NCI-H128 (cell line): ENCODE results near the gene OR6J1.
"Not testable (repeated sequence)": the region's sequence is repeated elsewhere in the genome, so short reads cannot be mapped to it uniquely, and the experiment has no call there.

Source experiments
- DNase-seq: peaks from one replicate; lab custom pipeline; 2025; ENCODE audit not compliant: unreplicated experiment; lab: John Stamatoyannopoulos, UW

The OR6J1 gene

DNA sequence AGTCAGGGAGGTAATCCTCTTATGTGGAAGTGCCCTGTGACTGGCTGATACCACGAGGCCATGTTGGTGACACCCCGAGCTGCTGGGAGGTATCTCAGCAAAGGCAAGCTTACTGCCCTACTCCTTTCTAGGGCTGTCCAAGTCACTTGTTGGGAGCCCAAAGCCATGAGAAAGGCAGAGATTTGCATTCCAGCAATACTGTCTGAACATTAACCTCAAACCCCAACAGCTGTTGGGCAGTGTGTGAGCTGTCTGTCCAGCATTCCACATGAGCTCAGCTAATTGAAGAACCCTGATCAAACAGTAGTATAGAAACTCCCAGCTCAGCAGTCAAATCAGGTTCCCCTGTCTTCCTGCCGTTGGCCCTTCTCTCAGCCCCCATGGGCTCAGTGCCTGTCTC is 36.9 kb downstream of the OR6J1 start:
- DNase-seq: no peak

DNA sequence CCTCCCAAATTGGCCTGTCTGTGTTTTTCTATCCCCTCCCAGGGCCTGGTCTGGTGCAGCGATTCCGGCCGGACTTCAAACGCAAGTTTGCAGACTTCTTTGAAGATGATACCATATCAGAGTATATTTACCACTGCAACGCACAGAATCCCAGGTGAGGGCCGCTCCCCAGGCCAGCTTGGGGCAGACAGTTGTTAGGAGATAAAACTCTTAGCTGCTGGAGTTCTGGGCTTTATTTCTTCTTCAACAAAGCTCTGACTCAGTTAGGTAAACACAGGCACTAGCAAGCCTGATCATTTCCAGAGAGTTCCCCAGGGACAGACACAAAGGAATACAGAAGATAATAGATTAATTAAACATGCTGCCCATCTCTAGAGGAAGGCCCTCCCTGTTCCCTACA is 37.8 kb downstream of the OR6J1 start:
- DNase-seq: no peak

DNA sequence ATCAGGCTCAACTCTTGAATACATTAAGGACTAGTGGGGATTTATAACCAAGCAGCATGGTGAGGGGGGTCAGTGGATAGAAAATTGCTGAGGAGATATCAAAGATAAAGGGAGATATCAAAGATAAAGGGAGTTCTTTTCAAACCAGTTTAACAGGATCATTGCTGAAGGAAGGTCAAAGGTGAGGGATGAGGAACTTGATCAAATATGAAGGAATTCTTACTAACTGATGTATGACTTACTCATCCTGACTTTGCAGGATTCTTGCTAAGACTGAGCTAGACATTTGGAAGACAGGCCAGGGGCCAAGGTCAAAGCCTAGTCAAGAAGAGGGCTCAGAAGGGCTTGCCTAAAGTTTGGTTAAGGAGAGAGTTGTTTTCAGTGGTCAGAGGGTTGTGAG is 41.3 kb downstream of the OR6J1 start:
- no peak for DNase-seq

DNA sequence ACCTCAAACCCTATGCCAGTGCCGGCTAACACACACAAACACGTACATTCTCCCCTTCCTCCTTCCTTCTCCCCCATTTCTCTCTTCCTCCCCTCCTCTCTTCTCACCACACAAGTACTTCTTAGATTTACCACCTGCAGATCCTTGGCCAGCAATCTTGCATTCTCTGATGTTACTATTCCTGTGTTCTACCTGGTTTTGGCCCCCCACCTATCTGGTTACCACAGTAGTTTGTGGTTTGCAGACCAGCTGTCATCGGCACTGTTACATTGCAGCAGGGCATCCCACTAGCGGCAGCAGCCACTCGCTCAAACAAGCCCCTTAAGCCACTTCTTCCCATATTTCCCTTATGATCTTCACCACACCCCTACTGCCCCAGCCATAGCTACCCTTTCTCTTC is 42.2 kb downstream of the OR6J1 start:
- no peak for DNase-seq

DNA sequence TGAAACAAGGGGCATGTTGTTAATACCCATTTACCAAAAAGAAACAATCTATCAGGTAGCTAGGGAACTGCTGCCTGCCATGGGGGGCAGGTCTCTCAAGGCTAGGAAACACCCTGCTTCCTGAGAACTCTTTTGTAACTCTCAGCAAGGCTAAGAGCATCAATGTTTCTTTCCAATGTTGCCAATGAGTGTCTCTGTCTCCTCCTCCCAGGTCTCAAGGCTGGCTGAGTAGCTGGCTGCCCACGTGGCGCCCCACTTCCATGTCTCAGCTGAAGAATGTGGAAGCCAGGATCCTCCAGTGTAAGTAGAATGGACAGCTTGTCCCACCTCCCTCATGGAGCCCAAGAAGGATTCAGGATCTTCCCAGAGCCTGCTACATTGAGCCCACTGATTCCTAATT is 42.7 kb downstream of the OR6J1 start:
- DNase-seq: no peak

DNA sequence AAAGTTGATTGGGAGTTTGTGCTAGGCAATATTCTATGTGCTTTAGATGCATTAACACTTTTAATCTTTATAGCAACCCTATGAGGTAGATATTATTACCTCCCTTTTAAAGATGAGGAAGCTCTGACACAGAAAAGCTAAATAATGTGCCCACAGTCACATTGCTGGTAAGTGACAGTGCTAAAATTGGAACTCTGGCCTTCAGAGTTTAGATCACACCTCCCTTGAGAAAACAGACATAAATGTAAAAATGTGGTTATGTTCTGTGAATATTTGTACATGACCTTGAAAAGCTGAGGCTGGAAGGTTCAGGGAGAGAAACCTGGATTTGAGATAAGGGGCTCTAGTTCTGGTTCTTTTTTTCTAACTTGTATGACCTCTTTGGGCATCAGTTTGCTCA is 44.1 kb downstream of the OR6J1 start:
- DNase-seq: no peak

DNA sequence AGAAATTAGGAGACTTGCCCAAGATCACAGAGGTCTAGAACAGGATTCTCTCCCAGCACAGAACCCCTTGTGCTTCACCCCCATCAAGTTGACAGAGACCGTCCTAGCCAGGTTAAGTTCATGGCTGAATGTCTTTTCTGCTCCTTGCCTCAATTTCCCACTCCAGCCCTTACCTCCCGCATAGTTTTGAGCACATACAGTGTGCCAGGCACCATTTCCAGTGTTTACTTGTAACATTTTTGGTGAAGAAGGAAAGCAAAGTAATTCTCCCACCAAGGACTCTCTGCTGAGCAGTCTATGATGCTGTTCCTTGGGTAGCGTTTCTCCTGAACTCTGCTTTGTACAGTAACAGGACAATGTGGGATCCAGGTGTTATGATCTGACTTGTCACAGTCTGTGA is 44.8 kb downstream of the OR6J1 start:
- no peak for DNase-seq

DNA sequence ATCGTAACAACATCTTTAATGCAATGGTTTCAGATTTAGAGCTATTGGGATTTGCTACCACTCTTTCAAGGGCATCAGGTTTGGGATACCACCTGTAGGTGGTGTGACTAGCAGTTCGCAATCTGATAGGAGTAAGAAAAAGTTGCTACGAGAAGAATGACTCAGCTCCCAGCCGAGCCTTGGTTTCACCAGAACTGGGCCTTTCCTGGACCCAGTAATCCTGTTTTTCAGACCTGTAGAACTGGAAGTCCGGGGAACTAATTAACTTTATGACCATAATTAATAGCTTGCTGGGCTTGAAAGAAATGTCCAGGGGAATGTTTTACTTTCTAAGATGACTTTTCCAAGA is 45.3 kb downstream of the OR6J1 start:
- no peak for DNase-seq

DNA sequence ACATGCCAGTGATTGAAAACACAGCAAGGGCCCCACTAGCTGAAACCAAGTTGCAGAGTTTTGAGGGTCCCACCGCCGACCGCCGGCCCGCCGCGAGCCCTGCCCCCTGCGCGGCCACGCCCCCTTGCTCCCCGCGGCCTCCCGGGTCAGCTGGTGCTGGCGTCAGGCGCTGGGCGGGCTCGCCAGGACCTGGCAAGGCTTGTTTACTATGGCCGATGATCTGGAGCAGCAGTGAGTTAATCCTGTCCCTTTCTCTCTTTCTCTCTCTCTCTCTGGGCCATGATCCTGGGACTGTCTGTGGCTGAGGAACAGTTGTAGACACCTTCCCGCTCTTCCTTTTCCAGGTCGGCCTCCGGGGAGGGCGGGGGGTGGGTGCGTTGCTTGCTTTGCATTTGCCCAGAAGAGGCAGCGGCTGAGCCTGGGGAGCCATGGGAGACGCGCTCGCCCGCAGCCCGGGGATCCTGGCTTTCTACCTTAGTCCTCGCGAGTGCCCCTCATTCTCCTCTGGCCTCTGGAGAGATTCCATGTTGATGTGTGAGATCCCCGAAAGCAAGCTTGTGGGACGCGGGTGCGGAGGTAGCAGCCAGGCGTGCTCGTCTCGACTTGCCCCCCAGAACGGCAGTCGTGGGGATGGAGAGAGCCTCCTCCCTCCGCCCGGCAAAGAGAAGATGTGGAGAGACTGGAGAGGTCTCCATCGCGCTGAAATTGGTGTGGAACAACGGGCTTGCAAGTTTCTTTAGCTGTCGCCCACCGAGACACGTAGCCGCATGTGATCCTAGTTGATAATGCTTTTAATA is 45.9 kb downstream of the OR6J1 start, which contains the start of gene ABHD4:
ABHD4 (plus strand) TSS at position 202 of the 797 bp plus-strand sequence; CDS start at position 209, 7 bp downstream.
- peak; percentile 23 for DNase-seq

DNA sequence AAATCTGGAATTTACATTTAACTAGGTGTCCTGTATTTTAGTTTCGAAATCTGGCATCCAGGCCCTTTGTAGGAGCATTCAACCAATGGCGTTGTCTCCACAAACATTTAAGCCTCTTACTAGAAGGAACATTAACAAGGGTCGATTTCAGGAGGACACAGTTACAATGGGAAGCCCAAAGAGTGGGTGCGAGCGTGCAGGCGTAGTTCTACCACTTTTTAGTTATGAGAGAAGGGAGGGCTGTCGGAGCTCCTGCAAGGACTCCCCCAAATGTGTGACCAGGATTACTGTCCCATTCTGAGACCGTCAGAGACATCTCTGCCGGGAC is 46.4 kb downstream of the OR6J1 start:
- no peak for DNase-seq

DNA sequence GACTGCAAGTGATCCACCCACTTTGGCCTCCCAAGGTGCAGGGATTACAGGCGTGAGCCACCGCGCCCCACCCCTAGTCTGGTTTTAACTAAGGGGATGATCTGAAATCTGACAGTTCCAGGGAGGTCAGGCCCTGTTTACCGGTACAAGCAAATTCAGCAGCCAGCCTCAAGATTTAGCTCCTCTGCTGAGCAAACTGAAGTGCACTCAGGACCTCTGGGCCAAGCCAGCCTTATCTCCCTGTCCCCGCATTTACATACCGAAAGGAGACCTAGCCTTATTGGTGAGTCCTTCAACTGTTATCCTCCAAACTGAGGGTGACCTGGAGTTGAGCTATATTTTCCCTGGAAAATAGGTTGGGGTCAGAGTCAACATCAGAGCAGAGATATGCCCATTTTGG is 46.9 kb downstream of the OR6J1 start:
- DNase-seq: no peak

DNA sequence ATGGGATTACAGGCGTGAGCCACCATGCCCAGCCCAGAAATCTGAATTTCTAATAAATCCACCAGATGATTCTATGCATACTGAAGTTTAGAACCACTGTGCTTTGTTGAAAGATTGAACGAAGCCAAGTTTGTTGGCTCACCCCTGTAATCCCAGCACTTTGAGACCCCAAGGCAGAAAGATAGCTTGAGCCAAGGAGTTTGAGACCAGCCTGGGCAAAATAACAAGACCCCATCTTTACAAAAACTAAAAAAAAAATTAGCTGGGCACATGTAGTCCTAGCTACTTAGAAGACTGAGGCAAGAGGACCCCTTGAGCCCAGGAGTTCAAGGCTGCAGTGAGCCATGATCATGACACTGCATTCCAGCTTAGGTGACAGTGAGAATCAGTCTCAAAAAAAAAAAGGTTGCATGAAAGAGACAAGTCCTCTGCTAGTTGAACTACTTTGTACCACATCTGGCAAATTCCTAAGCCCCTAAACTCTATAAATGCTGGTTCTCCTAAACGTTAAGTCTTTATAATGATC is 47.7 kb downstream of the OR6J1 start:
- DNase-seq: no peak

DNA sequence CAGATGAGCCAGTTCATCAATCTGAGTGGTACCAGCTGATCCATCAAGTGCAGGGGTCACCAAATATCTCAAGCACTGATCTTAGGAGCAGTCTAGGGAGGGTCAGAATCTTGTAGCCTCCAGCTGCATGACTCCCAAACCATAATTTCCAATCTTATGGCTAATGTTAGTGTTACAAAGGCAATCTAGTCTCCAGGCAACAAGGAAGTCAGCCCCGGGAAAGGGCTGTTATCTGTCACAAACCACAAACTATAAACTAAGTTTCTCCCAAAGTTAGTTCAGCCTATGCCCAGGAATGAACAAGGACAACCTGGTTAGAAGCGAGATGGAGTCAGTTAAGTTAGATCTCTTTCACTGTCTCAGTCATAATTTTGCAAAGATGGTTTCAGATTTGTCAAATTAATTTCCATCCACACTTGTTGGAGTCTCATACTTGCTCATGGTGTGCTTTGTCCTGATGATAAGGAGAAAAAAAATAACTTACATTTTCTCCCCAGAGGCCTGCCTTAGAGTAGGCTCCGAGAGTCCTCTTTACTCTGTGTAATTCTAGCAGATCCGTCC is 49.9 kb downstream of the OR6J1 start:
- no peak for DNase-seq

DNA sequence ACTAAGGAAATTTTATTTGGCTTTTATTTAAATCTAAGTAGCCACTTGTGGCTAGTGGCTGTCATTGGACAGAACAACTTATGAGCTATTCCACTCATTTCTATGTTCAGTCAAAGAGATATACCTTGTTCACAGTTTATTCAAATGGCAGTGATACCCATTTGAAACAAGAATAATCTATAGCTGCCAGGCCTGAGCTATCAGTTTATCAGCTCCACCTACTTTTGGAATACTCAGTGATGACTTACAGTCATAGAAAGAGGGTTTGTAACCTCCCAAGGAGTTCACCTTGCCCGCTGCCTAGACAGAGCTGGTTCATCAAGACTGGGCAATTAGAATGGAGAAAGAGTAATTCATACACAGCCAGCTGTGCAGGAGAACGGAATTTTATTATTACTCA is 50.6 kb downstream of the OR6J1 start:
- no peak for DNase-seq

DNA sequence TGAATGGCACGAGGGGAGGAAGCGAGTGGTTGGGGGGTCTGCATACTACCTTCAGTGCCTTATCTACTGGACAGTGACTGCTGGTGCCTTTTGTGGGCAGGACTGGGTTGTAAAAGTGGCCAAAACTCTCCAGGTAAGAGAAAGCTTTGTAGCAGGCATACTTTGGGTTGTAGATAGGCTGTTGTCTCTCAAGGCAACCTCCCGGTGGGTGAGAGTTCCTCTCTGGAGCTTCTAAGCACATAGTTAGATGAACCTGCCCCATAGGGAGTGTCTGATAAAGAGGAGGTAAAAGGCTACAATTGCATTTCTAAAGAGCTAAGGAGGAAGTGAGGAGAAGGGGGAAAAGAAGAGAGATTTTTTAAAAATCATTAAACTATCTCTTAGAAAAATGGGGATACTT is 51.0 kb downstream of the OR6J1 start:
- DNase-seq: no peak

DNA sequence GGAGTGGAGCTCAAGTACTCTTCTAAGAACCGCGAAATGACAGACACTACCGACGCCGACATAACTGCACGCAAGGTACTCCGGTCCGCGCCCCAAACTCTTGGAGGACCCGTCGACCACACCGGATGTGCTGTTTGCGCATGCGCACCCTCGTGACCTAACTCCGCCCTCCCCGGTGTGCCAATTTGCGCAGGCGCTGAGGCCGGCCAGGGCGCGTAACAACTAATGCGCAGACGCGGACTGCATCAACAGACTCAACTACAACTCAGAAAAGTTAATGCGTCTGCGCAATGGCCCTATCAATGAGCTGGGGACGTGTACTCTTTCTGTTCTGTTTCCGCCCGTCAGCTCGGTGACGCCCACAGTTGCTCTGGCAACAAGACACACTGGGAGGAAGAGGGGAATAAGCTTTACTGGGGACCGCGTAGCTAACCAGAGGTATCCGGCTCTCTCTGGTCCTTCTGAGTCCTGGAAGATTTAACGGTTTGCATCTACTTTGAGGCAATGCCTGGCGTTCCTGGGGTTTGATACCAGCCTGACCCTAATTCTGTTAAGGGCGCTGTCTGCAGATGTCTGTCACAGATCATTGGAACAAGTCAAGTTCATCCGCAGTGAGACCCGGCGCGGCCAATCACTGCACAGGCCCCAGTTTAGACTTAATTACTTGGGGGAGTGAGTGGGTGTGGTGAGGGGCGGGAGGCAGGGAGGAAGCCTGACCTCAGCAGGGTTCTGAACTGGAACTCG is 54.9 kb downstream of the OR6J1 start, which contains the start of gene DAD1:
DAD1 (minus strand) TSS at position 129 of the 744 bp plus-strand sequence; CDS start at position 62, 67 bp downstream.
- peak; percentile 98 for DNase-seq

DNA sequence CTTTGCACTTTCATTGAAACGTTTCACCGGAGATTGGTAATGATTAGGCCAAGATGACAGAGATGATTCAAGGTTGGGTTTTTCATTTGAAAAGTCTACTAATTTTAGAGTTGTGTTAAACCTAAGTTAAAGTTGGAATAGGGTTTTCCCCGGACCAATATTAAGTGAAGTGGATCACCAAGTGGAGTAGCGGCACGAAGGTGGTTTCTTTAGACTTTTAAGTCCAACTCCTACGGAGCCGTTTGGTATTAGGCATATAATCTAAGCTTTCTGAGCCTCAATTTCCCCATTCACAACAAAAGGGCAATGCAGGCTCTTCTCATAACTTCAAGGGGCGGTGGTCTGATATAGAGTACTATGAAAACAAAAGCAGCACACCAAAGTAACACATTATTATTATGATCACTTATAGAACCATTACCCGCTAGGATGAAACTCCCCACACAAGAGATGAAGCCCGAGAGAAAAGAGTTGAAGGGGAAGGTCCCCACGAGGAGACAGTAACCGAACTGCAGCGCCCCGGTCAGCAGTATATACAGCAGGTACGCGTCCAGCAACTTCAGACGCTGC is 55.5 kb downstream of the OR6J1 start:
- no peak for DNase-seq

DNA sequence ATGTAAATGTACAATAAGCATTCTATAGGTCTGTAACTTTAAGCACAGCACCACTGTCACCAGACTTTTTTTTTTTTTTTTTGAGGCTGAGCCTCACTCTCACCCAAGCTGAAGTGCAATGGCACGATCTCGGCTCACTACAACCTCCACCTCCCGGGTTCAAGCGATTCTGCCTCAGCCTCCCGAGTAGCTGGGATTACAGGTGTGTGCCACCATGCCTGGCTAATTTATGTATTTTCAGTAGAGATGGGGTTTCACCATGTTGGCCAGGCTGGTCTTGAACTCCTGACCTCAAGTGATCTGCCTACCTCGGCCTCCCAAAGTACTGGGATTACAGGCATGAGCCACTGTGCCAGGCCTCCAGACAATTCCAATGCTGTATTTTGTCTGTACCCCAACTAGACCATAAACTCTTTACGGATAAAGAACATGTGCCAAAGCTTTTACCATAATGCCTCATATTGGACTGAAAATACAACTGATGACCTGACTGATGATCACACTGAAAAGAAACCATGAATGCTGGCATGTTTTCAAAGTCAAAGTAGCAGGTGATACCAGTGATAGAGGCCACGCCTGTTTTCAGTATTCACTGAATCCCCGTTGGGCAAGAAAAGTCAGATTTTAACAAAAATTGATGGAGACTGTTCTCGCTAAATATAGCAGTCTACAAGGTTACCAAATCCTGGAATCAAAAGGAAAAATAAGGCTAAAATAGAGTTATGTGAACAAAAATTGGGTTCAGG is 56.3 kb downstream of the OR6J1 start:
- DNase-seq: not testable (repeated sequence)

DNA sequence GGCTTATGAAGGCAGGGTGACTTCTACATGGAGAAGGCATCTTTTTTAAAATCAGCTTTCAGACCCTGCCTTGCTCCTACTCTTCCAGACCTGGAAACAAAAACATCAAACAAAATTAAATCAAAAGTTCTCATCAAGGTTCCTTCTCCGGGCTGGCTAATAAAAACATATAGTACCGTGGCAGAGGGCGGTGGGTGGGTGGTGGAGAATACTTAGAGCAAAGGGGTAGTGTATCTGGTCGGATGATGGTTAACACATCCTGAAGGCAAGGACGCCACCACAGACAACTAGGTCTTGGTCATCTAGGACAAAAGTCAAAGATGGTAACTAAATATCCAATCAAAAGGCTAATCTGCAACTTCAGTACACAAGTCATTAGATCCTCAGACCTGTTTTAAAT is 56.9 kb downstream of the OR6J1 start:
- no peak for DNase-seq

DNA sequence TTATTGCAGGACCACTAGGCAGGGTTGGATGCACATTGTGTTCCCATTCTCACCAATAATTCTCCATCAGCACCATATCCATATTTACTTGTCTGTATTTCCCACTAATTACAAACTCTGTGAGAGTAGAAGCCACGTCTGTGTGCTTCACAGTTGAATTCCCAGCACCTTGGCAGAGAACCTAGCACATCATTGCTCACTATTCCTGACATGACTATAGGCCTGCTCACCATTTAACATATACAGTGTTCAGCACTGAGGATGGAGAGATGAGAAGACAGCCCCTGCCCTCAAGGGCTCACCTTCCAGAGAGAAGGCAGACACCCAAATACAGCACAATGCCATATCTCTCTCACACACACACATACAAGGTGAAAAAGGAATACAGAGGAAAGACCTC is 60.2 kb downstream of the OR6J1 start:
- DNase-seq: no peak
